Measurements from ENCODE around the gene NR4A1. TPM values are rescaled to one million over a fixed set of nuclear protein-coding genes. Genes with fewer than 3 reads are reported as not detected.
A peak's percentile ranks its signal among the peaks of the same experiment; 100 is the strongest.

Gene NR4A1
- total and polyA plus RNA-seq, 4 experiments from 2014 or later, result 1.1 to 1.3 (median 1.3) TPM

DNA sequence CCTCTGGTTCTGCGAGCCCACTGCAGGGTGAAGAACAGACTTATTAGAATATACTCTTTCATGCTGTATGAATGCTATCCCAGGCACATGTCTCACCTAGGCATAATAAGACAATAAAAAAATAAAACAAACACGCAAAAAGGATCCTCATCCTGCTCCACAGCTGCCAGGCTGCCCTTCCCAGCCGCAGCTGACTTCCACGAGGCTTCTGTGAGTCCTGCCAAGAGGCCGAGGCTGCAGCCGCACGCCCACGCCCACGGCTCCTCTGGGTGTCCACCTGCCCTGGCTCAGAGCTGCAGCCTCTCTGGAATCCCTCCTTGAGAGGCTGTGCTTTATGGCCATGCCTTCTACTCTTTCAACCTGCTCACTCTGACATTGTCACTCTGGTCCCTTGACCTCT lies 35.1 kb downstream of the NR4A1 start:
- H3K36me3 Mint-ChIP-seq, result peaks cover 0 to 1% of the 10 kb centered on the region in 2 donors
- no peak overlapping the region for H3K27ac Mint-ChIP-seq
- ChIA-PET POLR2A (ENCODE audit: partially characterized antibody) (interaction anchor here (1.3 kb wide), 1 partner anchor 61 kb away, joined by 7 read pairs; no protein-coding TSS in a partner anchor), CTCF (ENCODE audit: partially characterized antibody) (interaction anchor here (0.6 to 13.4 kb wide), 4 partner anchors 8 to 64 kb away, joined by 3 to 434 read pairs (median 12); partner anchors contain the start of gene ATG101)
- no peak for DNase-seq
- peaks cover 23 to 38% of the 10 kb centered on the region in 2 donors for H3K27me3 Mint-ChIP-seq
- Histone ChIP-seq H3K27me3 (ENCODE audit: insufficient read depth, low read length) (peaks cover 6% of the 10 kb centered on the region), H3K4me3 (ENCODE audit: low read length in 2 of 2) (no peak overlapping the region), H3K27ac (ENCODE audit: low read depth, low read length) (no peak overlapping the region), H3K9me3 (ENCODE audit: control insufficient read depth in 1 of 2, low read length in 2 of 2) (no peaks in the 10 kb centered on the region), H3K36me3 (ENCODE audit: insufficient read depth, low read length) (no peaks in the 10 kb centered on the region), H3K4me1 (ENCODE audit: insufficient read depth, low read length) (peaks cover 7% of the 10 kb centered on the region)
- no peak overlapping the region for H3K4me3 Mint-ChIP-seq
- H3K4me1 Mint-ChIP-seq, result peaks cover 2 to 11% (median 7%) of the 10 kb centered on the region in 4 donors
- peaks cover 0 to 1% (median 0%) of the 10 kb centered on the region in 8 donors for H3K9me3 Mint-ChIP-seq
- intact Hi-C loops (cut with micrococcal nuclease), result no loop called here

DNA sequence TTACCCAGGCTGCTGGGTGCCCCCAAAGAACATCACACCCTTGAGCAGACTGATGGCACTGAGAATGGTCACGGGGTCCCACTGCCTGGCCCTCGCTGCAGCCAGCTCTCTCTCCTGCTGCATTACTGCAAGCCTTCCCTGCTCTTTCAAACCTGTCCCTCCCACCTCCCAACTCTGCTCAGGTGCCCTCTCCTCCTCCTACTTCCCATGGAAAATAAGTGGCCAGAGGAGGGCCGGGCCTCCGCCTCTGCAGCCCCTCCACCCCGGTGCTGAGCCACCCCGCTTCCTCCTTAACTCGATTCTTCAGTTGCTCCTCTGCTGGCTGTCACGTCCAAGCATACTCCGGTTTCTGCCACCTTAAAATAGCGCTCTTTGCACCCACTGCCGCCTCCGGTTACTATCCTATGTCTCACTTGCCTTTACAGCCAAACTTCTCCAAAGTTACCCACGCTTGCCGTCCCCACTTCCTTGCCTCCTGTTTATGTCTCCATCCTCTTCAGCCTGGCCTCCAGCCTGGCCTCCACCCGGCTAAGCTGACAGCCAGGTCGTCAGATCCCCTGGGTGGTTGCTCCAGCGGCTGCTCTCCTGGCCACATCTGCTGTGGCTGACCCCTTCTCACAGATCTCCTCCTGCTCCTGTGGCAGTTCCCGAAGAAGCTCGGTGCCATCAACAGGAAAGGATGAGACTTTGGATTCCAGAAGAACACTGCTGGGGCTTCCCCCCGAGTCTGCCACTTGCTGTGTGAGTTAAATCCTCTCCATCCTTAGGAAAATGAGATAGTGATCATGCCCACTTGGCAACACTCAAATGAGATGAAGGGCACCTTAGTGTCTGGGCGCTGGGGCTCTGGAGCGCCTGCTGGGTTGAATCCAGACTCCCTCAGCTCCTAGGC lies 35.9 kb downstream of the NR4A1 start:
- Histone ChIP-seq H3K9me3 (ENCODE audit: control insufficient read depth in 1 of 2, low read length in 2 of 2) (no peaks in the 10 kb centered on the region), H3K4me3 (ENCODE audit: low read length in 2 of 2) (no peak overlapping the region), H3K27me3 (ENCODE audit: insufficient read depth, low read length) (peaks cover 6% of the 10 kb centered on the region), H3K36me3 (ENCODE audit: insufficient read depth, low read length) (no peaks in the 10 kb centered on the region), H3K4me1 (ENCODE audit: insufficient read depth, low read length) (no peaks in the 10 kb centered on the region), H3K27ac (ENCODE audit: low read depth, low read length) (no peak overlapping the region)
- Mint-ChIP-seq H3K27ac (peak overlapping the region in 1 of 7 donors; percentile 80), H3K4me3 (no peak overlapping the region), H3K4me1 (peaks cover 2 to 9% (median 3%) of the 10 kb centered on the region in 4 donors), H3K9me3 (no peaks in the 10 kb centered on the region), H3K36me3 (no peaks in the 10 kb centered on the region), H3K27me3 (peaks cover 30 to 43% of the 10 kb centered on the region in 2 donors)
- ChIA-PET CTCF (ENCODE audit: partially characterized antibody) (interaction anchor here (3.2 to 13.4 kb wide), 2 partner anchors 58 to 65 kb away, joined by 21 to 434 read pairs; no protein-coding TSS in a partner anchor), POLR2A (ENCODE audit: partially characterized antibody) (interaction anchor here (1.2 kb wide), 1 partner anchor 62 kb away, joined by 6 read pairs; no protein-coding TSS in a partner anchor)
- intact Hi-C loops (cut with micrococcal nuclease), result no loop called here
- no peak for DNase-seq

DNA sequence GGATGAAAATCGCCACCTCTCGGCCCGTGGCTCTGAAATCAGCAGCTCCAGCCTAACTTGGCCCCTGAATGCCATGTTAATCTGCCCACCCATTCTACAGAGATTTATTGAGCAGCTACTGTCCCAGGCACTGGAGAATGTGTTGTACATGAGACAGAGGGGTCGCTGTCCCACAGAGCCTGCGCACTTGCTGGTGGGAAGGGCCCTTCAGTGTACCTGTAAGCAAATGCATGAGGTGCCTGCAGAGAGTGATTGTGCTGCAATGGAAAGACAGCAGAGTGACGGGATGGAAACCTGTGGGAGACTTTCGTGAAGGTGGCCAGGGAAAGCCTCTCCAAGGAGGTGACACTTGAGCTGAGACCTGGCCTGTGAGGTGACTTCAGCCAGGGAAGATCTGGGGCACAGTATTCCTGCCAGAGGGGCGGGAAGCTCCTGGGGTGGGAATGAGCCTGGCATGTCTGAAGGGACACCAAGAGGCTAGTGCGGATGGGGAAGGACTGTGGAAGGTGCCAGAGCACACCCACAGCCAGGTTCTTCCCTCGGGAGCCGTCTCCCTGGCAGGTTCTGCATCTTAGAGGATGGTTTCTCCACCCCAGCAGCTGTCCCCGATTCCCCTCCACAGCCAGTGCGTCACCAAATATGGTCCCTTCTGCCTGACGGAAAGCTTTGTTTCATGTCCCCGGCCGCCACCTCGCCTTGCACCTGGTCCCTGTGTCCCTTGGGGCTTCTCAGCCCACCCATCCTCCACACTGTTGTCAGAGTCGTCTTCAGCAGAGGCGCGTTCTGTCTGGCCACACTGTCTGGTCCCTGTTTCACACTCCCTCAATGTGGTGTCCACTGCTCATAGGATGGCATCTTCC lies 36.9 kb downstream of the NR4A1 start:
- Mint-ChIP-seq H3K36me3 (no peaks in the 10 kb centered on the region), H3K9me3 (no peaks in the 10 kb centered on the region), H3K27me3 (peaks cover 32 to 43% of the 10 kb centered on the region in 2 donors), H3K4me3 (no peak overlapping the region), H3K4me1 (peaks cover 2 to 7% (median 3%) of the 10 kb centered on the region in 4 donors), H3K27ac (no peak overlapping the region)
- H3K9me3 ChIP-seq (ENCODE audit: control insufficient read depth in 1 of 2, low read length in 2 of 2), result no peaks in the 10 kb centered on the region
- H3K27me3 ChIP-seq (ENCODE audit: insufficient read depth, low read length), result peaks cover 6% of the 10 kb centered on the region
- ChIA-PET CTCF (ENCODE audit: partially characterized antibody) (interaction anchor here (13.4 kb wide), 1 partner anchor 59 kb away, joined by 434 read pairs; no protein-coding TSS in a partner anchor), POLR2A (ENCODE audit: partially characterized antibody) (interaction anchor here (1.2 kb wide), 1 partner anchor 63 kb away, joined by 6 read pairs; no protein-coding TSS in a partner anchor)
- H3K36me3 ChIP-seq (ENCODE audit: insufficient read depth, low read length), result no peaks in the 10 kb centered on the region
- no peaks in the 10 kb centered on the region for H3K4me1 ChIP-seq (ENCODE audit: insufficient read depth, low read length)
- intact Hi-C loops (cut with micrococcal nuclease), result no loop called here
- no peak overlapping the region for H3K27ac ChIP-seq (ENCODE audit: low read depth, low read length)
- H3K4me3 ChIP-seq (ENCODE audit: low read length in 2 of 2), result no peak overlapping the region
- DNase-seq, result no peak

DNA sequence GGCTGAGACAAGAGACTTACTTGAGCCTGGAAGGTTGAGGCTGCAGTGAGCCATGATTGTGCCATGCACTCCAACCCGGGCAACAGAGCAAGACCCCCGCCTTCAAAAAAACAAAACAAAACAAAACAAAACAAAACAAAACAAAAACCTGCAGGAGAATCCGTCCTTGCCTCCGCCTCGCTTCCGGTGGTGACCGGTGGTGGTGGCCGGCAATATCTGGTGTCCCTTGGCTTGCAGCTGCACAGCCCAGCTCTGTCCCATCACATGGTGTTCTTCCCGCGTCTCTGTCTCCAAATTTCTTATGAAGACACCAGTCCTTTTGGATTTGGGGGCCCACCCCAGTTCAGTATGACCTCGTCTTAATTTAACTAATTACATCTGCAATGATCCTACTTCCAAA lies 38.2 kb downstream of the NR4A1 start:
- Histone ChIP-seq H3K4me1 (ENCODE audit: insufficient read depth, low read length) (no peaks in the 10 kb centered on the region), H3K27me3 (ENCODE audit: insufficient read depth, low read length) (peaks cover 6% of the 10 kb centered on the region), H3K27ac (ENCODE audit: low read depth, low read length) (no peak overlapping the region), H3K36me3 (ENCODE audit: insufficient read depth, low read length) (no peaks in the 10 kb centered on the region), H3K4me3 (ENCODE audit: low read length in 2 of 2) (no peak overlapping the region), H3K9me3 (ENCODE audit: control insufficient read depth in 1 of 2, low read length in 2 of 2) (no peaks in the 10 kb centered on the region)
- Mint-ChIP-seq H3K36me3 (no peaks in the 10 kb centered on the region), H3K27ac (no peak overlapping the region), H3K27me3 (peaks cover 36 to 43% of the 10 kb centered on the region in 2 donors), H3K4me3 (no peak overlapping the region), H3K9me3 (no peaks in the 10 kb centered on the region), H3K4me1 (no peaks in the 10 kb centered on the region)
- CTCF ChIA-PET (ENCODE audit: partially characterized antibody), result interaction anchor here (13.4 kb wide), 1 partner anchor 61 kb away, joined by 434 read pairs; no protein-coding TSS in a partner anchor
- intact Hi-C loops (cut with micrococcal nuclease), result no loop called here
- POLR2A ChIA-PET (ENCODE audit: partially characterized antibody), result no interaction called here
- no peak for DNase-seq

DNA sequence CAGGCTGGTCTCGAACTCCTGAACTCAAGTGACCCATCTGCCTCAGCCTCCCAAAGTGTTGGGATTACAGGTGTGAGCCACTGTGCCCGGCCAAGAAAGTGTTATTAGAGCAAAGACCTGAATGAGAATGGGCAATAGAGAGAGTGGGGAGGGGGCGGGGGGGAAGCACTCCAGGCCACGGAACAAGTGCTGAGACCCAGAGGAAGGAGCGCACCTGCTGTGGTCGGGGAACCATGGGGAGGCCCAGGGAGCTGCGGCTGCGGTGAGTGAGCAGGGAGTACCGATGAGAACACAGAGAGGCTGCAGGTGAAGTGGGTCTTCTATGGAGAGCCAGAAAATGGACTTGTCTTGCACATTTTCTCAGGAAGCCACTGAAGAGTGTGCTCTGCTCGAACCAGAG lies 39.0 kb downstream of the NR4A1 start:
- ChIA-PET POLR2A (ENCODE audit: partially characterized antibody) (no interaction called here), CTCF (ENCODE audit: partially characterized antibody) (interaction anchor here (2.5 kb wide), 1 partner anchor 65 kb away, joined by 13 read pairs; no protein-coding TSS in a partner anchor)
- Histone ChIP-seq H3K27ac (ENCODE audit: low read depth, low read length) (no peak overlapping the region), H3K9me3 (ENCODE audit: control insufficient read depth in 1 of 2, low read length in 2 of 2) (no peaks in the 10 kb centered on the region), H3K36me3 (ENCODE audit: insufficient read depth, low read length) (no peaks in the 10 kb centered on the region), H3K27me3 (ENCODE audit: insufficient read depth, low read length) (peaks cover 6% of the 10 kb centered on the region), H3K4me1 (ENCODE audit: insufficient read depth, low read length) (no peaks in the 10 kb centered on the region), H3K4me3 (ENCODE audit: low read length in 2 of 2) (no peak overlapping the region)
- Mint-ChIP-seq H3K4me3 (no peak overlapping the region), H3K4me1 (no peaks in the 10 kb centered on the region), H3K27me3 (peaks cover 36 to 45% of the 10 kb centered on the region in 2 donors), H3K36me3 (no peaks in the 10 kb centered on the region), H3K9me3 (no peaks in the 10 kb centered on the region), H3K27ac (no peak overlapping the region)
- DNase-seq, result no peak
- intact Hi-C loops (cut with micrococcal nuclease), result no loop called here

DNA sequence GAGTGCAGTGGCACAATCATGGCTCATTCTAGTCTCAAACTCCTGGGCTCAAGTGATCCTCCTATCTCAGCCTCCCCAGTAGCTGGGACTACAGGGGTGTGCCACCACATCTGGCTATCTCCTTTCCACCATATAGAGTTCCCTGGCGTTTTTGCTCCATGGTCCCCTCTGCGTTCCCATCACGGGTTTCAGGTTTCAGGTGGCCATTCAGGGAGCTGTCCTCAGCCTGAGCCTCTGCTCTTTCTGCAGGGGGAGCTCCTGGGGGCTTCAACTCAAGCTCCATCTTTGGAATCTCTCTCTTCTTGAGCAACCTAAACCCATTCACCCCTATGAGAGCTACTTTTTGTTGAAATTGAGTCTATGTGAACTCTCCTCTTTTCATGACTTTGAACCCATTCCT lies 39.8 kb downstream of the NR4A1 start:
- no peak overlapping the region for H3K4me3 ChIP-seq (ENCODE audit: low read length in 2 of 2)
- H3K4me3 Mint-ChIP-seq, result no peak overlapping the region
- H3K9me3 ChIP-seq (ENCODE audit: control insufficient read depth in 1 of 2, low read length in 2 of 2), result no peaks in the 10 kb centered on the region
- H3K9me3 Mint-ChIP-seq, result no peaks in the 10 kb centered on the region
- no peak overlapping the region for H3K27ac ChIP-seq (ENCODE audit: low read depth, low read length)
- peaks cover 6% of the 10 kb centered on the region for H3K27me3 ChIP-seq (ENCODE audit: insufficient read depth, low read length)
- no peaks in the 10 kb centered on the region for H3K4me1 ChIP-seq (ENCODE audit: insufficient read depth, low read length)
- no peaks in the 10 kb centered on the region for H3K4me1 Mint-ChIP-seq
- POLR2A ChIA-PET (ENCODE audit: partially characterized antibody), result no interaction called here
- no peak for DNase-seq
- no peak overlapping the region for H3K27ac Mint-ChIP-seq
- intact Hi-C loops (cut with micrococcal nuclease), result no loop called here
- H3K27me3 Mint-ChIP-seq, result peaks cover 42 to 49% of the 10 kb centered on the region in 2 donors
- CTCF ChIA-PET (ENCODE audit: partially characterized antibody), result interaction anchor here (0.8 to 2.5 kb wide), 4 partner anchors 9 to 66 kb away, joined by 3 to 13 read pairs (median 3); partner anchors contain the start of gene ATG101
- no peaks in the 10 kb centered on the region for H3K36me3 ChIP-seq (ENCODE audit: insufficient read depth, low read length)
- H3K36me3 Mint-ChIP-seq, result no peaks in the 10 kb centered on the region

Data from CD4-positive, alpha-beta memory T cell (primary cell).